Upper lobe of left lung (tissue), 6 donors: ENCODE data around the gene KLF16. TPM values are rescaled to one million over a fixed set of nuclear protein-coding genes. Genes with fewer than 3 reads are reported as not detected.

Experiments used
- ATAC-seq, 2 donors: fragments of 200-7000 bp; cut with Tn5 transposase; one replicate each; pipeline ENCODE4 v1.9.1; 2022; ENCODE audit warnings: mild to moderate bottlenecking in 2 of 2, moderate library complexity in 2 of 2; ENCODE audit not compliant: low FRiP score in 2 of 2
- DNase-seq, 2 donors: peaks; one replicate each; pipeline ENCODE4 v3.0.0-alpha.2; 2019 to 2020
- H3K27ac ChIP-seq, 4 donors: fragments of 200-600 bp; sonication (generic); one replicate each; pipeline ENCODE4 v1.5.1; 2016 to 2019
- H3K27me3 ChIP-seq, 4 donors: fragments of 200-600 bp; sonication (generic); one replicate each; pipeline ENCODE4 v1.5.1; 2017 to 2019
- H3K36me3 ChIP-seq, 4 donors: fragments of 200-600 bp; sonication (generic); one replicate each; pipeline ENCODE4 v1.5.1; 2016 to 2019
- H3K4me1 ChIP-seq, 4 donors: fragments of 200-600 bp; sonication (generic); one replicate each; pipeline ENCODE4 v1.5.1; 2018 to 2019
- H3K4me3 ChIP-seq, 4 donors: fragments of 200-600 bp; sonication (generic); one replicate each; pipeline ENCODE4 v1.5.1; 2017 to 2019; ENCODE audit warnings: mild to moderate bottlenecking in 2 of 4, moderate library complexity in 1 of 4
- H3K9me3 ChIP-seq, 4 donors: fragments of 200-600 bp; sonication (generic); one replicate each; pipeline ENCODE4 v1.5.1; 2018 to 2019
- EP300 ChIP-seq, 4 donors: sonication (generic); formaldehyde crosslinking; IDR thresholded peaks; one replicate each; pipeline ENCODE4 v1.5.1; 2017; ENCODE audit warnings: antibody characterized with exemption in 4 of 4, control low read depth in 2 of 4
- POLR2A ChIP-seq, 4 donors: fragments of 450-650 bp; IDR thresholded peaks; one replicate each; pipeline ENCODE4 v1.5.1; 2016 to 2017; ENCODE audit warnings: antibody characterized with exemption in 4 of 4, mild to moderate bottlenecking in 2 of 4
- POLR2AphosphoS5 ChIP-seq, 2 donors: sonication (generic); formaldehyde crosslinking; IDR thresholded peaks; one replicate each; pipeline ENCODE4 v1.5.1; 2017; ENCODE audit warnings: antibody characterized with exemption in 2 of 2
- WGBS, 2 donors: methylation state at CpG; one replicate each; pipeline ENCODE4 v1.1.5; 2017 to 2018; 5-methylcytosine and 5-hydroxymethylcytosine counted together
- total RNA-seq, 6 donors: library from RNA; depleted of rRNA in 4 of 6; stranded (reverse); fragments of >200 nt in 4 of 6; gene quantifications; one replicate each; pipeline versions ENCODE4 v1.1.0 to v1.2.1, GENCODE V29; 2016 to 2021
- TF ChIP-seq, protein P1 (sequence below), 6 experiments: fragments of 450-650 bp in 4 of 6; fragments of 200-600 bp in 2 of 6; sonication (generic) in 2 of 6; IDR thresholded peaks; one replicate each; pipeline ENCODE4 v1.5.1; 2016 to 2019; ENCODE audit warnings: antibody characterized with exemption in 6 of 6
- donor health status: DM: no; HTN: no; CAD: no; lungs with moderate emphysema.
- donor health status: DM: no; HTN: yes; CAD: no; lungs with severe emphysema.

Gene KLF16
- total RNA-seq, 6 donors from 2014 or later = 6.9 to 39.9 (median 16.4) TPM

DNA sequence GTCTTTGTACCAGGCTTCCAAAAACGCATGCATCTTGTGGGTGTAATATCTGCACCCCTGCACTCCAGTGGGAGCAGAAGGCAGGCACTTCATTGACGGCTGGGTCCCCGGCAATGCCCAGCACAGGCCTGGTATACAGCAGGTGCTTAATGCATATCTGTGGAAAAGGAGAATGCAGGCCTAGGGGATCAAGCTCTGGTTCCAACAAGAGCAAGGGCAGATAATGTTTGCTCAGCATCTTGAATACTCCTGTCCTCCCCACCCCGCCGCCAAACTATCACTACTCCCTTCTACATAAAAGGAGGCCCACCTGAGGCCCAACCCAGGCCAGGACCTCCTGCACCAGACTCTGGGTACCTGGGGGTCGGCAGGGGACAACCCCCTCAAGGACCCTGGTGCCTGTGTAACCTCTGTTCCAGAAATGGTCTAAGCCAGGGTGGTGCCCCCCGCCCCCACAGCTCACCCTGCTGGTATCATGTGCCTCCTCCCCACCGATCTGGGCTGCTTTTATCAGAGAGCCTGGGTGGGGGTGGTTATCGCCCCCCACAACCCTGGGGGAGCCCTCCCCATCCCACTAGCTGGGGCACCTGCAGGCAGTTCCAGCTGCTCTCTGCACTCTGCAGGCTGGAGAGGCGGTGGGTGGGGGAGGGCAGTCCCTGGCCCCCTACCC, 4.8 kb downstream of the KLF16 start:
- DNase-seq = no peak
- Histone ChIP-seq H3K4me3 (no peak overlapping the region), H3K4me1 (peaks cover 72 to 90% (median 87%) of the 10 kb centered on the region in 4 donors), H3K27ac (peak overlapping the region; percentile 93 to 95 (median 94)), H3K27me3 (no peaks in the 10 kb centered on the region), H3K9me3 (no peaks in the 10 kb centered on the region), H3K36me3 (peaks cover 0 to 4% (median 0%) of the 10 kb centered on the region in 4 donors)
- 64 to 72% methylated on average over 8 to 9 of the region's 10 CpGs for WGBS, 2 donors
- ATAC-seq = no peak
- TF ChIP-seq EP300 (IDR thresholded peaks at IDR 0.05) = no peak
- TF ChIP-seq, protein P1, sequence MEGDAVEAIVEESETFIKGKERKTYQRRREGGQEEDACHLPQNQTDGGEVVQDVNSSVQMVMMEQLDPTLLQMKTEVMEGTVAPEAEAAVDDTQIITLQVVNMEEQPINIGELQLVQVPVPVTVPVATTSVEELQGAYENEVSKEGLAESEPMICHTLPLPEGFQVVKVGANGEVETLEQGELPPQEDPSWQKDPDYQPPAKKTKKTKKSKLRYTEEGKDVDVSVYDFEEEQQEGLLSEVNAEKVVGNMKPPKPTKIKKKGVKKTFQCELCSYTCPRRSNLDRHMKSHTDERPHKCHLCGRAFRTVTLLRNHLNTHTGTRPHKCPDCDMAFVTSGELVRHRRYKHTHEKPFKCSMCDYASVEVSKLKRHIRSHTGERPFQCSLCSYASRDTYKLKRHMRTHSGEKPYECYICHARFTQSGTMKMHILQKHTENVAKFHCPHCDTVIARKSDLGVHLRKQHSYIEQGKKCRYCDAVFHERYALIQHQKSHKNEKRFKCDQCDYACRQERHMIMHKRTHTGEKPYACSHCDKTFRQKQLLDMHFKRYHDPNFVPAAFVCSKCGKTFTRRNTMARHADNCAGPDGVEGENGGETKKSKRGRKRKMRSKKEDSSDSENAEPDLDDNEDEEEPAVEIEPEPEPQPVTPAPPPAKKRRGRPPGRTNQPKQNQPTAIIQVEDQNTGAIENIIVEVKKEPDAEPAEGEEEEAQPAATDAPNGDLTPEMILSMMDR (IDR thresholded peaks at IDR 0.05) = no peak
- no peak for TF ChIP-seq POLR2A (IDR thresholded peaks at IDR 0.05)
- no peak for TF ChIP-seq POLR2AphosphoS5 (IDR thresholded peaks at IDR 0.05)

- peak overlapping the region; percentile 93 to 95 (median 94) for H3K27ac ChIP-seq
- peaks cover 0 to 4% (median 0%) of the 10 kb centered on the region in 4 donors for H3K36me3 ChIP-seq
- peaks cover 77 to 98% (median 95%) of the 10 kb centered on the region in 4 donors for H3K4me1 ChIP-seq
- 40 to 46% methylated on average over 10 to 15 of the region's 16 CpGs for WGBS, 2 donors
- H3K4me3 ChIP-seq = peak overlapping the region in 3 of 4 donors; percentile 47 to 60 (median 59)
- H3K27me3 ChIP-seq = no peaks in the 10 kb centered on the region
- TF ChIP-seq, protein P1 (IDR thresholded peaks at IDR 0.05) = no peak
- TF ChIP-seq EP300 (IDR thresholded peaks at IDR 0.05) = no peak
- TF ChIP-seq POLR2A (IDR thresholded peaks at IDR 0.05) = no peak
- no peak for TF ChIP-seq POLR2AphosphoS5 (IDR thresholded peaks at IDR 0.05)
- no peak for DNase-seq
- H3K9me3 ChIP-seq = no peaks in the 10 kb centered on the region
- ATAC-seq = no peak
These were observed 5.6 kb downstream of the KLF16 start for GRCh38 chr19:1857648-1858326.

DNA sequence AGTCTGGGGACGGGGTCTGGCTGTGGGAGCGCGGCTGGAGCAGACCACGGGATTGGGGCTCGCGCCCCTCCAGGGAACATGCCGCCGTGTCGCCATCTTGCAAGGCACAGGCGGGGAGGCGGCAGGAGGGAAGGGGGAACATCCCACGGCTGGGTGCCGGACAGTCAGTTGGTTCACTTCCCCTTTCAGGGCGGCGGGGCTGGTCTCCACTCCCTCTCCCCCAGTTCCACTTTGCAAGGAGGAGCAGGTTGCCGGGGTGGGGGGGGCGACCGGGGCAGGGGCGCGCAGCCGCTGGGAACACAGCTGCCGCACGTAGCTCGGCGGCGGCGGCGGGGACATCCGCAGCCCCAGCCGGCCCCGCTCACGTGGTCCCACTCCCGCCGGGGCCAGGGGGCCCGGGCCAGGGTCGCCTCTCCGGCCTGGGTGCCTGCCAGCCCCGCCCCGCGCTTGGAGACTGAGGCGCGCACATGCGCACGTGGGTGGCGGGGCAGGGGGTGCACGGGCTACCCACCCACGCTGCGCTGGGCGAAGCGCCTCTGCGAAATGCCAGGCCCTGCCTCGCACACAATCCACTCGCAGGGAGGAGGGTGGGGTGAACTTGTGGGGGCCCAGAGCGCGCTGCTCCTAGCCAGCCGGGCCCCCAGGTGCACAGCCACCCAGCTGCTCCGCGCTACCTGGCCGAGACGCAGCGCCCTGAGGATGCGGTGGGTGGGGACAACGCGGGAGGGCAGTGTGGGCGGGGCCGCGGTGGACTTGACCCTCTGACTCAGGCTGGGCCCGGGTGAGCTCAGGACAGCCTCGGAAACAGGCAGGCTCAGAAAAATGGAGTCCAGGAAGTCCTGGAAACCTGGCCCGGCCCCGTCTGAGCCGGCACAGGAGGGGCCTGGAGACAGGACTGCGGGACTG, 6.4 kb downstream of the KLF16 start:
- DNase-seq (peak; percentile 94), ATAC-seq (peak; percentile 54 to 65)
- Histone ChIP-seq H3K36me3 (peaks cover 0 to 4% (median 0%) of the 10 kb centered on the region in 4 donors), H3K9me3 (no peaks in the 10 kb centered on the region), H3K4me3 (peak overlapping the region; percentile 18 to 60 (median 53)), H3K4me1 (peaks cover 81 to 100% (median 97%) of the 10 kb centered on the region in 4 donors), H3K27ac (peak overlapping the region; percentile 93 to 95 (median 94)), H3K27me3 (no peaks in the 10 kb centered on the region)
- TF ChIP-seq POLR2AphosphoS5 (IDR thresholded peaks at IDR 0.05) (peak in 1 of 2 donors; percentile 56), EP300 (IDR thresholded peaks at IDR 0.05) (no peak), POLR2A (IDR thresholded peaks at IDR 0.05) (peak in 1 of 4 donors; percentile 30)
- 6 to 11% methylated on average over 12 to 31 of the region's 73 CpGs for WGBS, 2 donors

- no peak for ATAC-seq
- Histone ChIP-seq H3K27me3 (no peaks in the 10 kb centered on the region), H3K27ac (peak overlapping the region; percentile 93 to 95 (median 94)), H3K4me1 (peaks cover 77 to 99% (median 95%) of the 10 kb centered on the region in 4 donors), H3K9me3 (no peaks in the 10 kb centered on the region), H3K4me3 (peak overlapping the region in 3 of 4 donors; percentile 47 to 60 (median 59)), H3K36me3 (peaks cover 0 to 4% (median 0%) of the 10 kb centered on the region in 4 donors)
- TF ChIP-seq POLR2AphosphoS5 (IDR thresholded peaks at IDR 0.05) (no peak), EP300 (IDR thresholded peaks at IDR 0.05) (no peak), POLR2A (IDR thresholded peaks at IDR 0.05) (no peak)
- TF ChIP-seq, protein P1 (IDR thresholded peaks at IDR 0.05) = no peak
- WGBS, 2 donors = 47 to 50% methylated on average over 2 to 6 of the region's 6 CpGs
- no peak for DNase-seq
These were observed 7.1 kb downstream of the KLF16 start for GRCh38 chr19:1856345-1856697.
